Hippocampal formation (tissue), 2 donors: ENCODE results near the gene CYBA.
A peak's percentile ranks its signal among the peaks of the same experiment; 100 is the strongest.

ENCODE experiments used
- DNase-seq, 2 donors: peaks; one replicate each; lab custom pipeline; 2025; lab: John Stamatoyannopoulos, UW

CYBA gene

DNA sequence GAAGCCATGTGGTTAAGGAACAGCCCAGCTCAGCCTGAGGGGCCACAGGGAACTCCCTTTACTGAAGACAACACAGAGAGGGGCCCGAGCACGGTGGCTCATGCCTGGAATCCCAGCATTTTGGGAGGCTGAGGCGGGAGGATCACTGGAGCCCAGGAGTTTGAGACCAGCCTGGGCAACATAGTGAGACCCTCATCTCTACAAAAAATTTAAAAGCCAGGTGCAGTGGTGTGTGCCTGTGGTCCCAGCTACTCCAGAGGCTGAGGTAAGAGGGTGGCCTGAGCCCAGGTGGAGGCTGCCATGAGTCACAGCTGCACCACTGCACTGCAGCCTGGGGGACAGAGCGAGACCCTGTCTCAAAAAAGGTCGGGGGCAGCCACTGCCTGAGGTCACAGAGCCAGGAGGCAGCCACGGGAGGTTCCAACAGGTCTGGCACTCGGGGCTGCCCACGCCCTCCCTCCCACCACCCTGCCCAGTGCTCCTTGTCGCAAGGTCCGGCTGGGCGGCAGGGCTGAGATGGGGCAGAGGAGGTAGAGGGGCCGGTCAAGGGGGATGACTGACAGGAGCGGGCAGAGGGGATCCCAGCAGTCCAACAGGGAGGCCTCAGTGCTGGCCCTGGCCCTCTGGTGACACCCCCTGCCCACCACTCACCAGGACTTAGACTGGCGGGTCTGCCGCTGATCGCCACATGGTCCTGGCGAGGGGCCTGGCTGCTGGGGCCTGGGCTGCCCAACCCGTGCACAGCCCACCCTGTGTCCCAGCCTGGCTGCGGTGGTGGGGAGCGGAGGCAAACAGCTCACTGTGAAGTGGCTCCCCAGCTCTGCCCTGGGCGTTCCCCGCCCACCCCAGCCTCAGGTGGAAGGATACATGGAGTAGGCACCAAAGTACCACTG, 3.4 kb downstream of the CYBA start:
- DNase-seq = no peak

DNA sequence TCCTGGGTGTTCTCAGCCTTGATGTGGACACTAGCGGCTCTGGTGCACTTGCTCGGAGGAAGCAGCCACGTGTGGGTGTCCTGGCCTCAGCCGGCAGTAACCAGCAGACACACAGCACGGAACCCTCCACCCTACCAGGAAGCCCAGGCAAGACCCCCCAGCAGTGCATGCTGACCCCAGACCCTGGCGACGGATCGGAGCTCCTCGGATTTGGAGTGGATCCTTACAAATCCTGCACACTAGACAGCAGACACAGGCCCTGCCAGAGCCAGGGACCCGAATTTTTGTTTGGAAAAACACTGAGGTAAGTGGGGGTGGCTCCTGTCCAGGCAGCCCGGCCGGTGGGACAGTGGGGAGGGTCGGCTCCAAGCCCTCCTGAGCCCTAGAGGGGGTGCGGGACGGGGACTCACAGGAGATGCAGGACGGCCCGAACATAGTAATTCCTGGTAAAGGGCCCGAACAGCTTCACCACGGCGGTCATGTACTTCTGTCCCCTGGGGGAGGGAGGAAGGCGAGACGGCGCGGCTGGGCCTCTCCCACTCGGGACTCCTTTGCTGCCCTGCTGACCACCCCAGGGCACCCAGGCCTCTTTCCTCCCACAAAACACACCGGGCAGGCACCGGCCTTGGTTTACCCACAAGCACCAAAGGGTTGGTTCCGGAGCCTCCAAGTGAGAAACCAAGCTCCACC, 4.4 kb downstream of the CYBA start:
- DNase-seq = no peak

DNA sequence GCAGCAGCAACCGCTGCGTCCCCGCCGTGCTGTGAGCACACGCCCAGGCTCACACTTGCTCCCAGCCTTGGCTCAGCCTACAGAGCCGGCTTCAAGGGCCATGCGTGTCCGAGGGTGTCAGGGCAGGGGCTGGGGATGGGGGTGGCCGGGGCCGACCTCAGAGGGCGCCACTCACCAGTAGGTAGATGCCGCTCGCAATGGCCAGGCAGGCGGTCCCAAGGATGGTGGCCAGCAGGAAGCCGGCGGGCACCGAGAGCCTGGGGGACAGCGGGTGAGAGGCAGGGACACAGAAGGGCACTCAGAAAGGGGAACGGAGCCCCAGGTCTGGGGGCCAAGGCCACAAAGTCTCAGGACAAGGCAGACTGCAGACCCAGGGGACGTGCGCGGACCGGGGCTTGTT, 4.9 kb downstream of the CYBA start:
- DNase-seq = no peak

DNA sequence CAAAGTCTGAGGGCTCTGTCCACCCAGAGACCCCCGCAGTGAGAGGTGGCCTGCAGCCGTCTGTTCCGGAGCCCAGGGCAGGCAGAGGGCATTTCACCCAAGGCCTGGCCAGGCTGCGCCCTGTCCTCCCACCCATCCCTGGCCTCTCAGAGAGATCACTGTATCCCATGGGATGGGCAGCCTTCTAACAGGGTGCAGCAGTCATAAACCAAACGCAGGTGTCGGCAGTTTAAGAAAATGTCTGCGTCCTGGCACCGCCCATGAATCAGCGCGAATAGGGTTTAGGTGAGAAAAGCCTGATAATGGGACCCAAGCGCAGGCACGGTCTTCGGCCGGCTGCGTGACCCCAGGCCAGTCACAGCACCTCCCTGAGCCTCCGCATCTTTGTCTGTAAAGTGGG, 5.4 kb downstream of the CYBA start:
- no peak for DNase-seq

DNA sequence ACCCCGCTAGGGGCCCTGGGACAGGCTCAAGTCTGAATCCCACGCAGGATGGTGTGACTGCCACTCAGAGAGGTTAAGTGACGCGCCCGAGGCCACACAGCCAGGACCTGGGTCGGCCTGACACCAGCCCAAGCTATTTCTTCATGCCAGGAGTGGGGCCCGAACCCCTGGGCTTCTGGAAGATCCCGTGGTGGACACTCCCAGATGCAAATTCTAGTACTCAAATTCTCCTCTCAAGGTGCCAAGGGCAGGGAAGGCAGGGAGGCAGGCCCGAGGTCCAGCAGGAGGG, 7.3 kb downstream of the CYBA start:
- DNase-seq = no peak

DNA sequence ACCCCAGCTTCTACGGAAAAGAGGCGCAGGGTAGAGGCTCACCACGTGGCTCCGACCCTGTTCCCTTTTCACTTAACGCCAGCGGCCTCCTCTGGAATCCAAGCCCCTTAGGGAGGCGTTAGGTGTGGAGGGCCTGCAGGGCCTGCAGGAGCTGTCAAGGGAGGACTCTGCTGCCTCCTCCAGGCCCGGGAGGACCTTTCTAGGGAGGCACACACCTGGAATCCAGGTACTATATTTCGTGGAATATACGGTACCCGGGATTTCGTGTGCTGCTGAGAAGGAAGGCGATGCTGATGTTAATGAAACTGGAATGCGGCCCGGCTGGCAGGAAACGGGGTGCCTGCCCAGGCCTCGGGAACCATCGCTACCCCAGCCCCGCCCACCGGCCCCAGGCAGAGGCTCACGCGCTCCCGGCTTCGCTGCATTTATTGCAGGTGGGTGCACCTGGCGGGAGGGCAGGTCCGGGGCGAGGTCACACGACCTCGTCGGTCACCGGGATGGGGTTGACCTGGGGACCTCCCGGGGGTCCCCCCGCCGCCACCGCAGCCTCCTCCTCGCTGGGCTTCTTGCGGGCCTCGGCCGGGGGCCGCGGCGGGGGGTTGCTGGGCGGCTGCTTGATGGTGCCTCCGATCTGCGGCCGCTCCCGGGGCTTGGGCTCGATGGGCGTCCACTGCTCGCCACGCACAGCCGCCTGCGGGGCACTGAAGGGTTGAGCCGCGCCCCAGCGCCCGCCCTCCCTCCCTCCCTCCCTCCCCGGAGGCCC, 7.8 kb downstream of the CYBA start:
- no peak for DNase-seq

DNA sequence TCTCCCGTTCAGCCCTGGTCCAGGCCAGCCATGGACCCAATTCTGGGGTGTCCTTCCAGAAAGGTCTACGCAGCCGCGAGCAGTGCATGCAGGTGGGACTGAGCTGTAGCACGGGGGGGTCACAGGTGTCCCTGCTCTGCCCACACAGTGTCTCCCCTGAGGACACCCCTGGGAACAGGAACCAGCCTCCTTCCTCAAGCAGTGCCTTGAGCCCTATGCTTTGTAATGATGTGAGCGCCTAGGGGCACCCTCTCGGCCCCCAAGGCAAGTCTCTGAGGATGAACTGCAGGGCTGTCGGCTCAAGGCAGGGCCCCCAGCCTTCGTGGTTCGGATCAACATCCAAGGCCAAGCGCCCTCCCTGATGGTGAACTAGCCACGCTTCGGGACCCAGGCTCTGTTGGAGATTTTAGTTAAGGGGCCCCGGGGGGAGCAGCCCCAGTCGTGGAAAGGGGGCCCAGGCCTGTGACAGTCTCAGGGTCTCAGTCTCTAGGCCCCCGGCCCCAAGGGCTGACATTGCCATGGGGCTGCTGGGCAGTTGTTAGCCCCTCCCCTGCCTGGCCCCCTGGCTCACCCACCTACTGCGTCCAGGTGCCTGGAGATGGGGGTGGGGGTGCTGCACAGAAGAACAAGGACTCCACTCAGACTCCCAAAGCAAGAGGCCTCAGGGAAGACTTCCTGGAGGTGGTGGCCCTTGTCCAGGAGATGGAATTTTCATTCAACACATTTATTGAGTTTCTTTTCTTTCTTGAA, 10.2 kb downstream of the CYBA start:
- no peak for DNase-seq

DNA sequence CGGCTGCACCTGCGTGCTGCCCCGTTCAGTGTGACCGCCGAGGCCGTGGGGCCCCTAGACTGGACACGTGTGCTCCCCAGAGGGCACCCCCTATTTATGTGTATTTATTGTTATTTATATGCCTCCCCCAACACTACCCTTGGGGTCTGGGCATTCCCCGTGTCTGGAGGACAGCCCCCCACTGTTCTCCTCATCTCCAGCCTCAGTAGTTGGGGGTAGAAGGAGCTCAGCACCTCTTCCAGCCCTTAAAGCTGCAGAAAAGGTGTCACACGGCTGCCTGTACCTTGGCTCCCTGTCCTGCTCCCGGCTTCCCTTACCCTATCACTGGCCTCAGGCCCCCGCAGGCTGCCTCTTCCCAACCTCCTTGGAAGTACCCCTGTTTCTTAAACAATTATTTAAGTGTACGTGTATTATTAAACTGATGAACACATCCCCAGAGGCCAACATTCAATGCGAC, 10.8 kb downstream of the CYBA start:
- DNase-seq = no peak

DNA sequence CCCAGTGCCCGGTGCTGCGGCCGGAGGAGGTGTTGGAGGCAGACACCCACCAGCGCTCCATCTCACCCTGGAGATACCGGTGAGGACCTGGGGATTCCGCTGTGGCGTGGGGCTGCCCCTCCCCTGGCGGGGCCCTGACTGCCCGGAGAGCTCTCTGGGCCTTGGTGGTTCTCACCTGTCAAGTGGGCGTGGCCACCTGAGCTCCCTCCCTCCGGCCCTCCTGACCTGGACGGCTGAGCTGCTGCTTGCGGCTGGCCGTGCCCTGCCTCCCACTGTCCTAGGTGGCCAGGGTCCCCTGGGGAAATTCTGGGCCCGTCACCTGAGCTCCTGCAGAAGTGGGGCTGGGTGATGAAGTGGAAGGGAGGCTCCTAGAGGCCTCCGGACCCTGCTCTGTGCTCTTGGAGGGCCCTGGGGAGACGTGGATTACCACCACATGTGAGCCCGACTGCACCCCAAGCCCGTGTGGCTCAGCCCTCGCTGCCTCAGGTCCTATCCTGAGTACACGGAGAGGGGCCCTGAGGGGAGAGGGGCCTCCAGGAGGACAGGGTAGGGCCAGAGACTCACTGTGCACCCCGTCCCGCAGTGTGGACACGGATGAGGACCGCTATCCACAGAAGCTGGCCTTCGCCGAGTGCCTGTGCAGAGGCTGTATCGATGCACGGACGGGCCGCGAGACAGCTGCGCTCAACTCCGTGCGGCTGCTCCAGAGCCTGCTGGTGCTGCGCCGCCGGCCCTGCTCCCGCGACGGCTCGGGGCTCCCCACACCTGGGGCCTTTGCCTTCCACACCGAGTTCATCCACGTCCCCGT, 11.4 kb downstream of the CYBA start:
- no peak for DNase-seq

DNA sequence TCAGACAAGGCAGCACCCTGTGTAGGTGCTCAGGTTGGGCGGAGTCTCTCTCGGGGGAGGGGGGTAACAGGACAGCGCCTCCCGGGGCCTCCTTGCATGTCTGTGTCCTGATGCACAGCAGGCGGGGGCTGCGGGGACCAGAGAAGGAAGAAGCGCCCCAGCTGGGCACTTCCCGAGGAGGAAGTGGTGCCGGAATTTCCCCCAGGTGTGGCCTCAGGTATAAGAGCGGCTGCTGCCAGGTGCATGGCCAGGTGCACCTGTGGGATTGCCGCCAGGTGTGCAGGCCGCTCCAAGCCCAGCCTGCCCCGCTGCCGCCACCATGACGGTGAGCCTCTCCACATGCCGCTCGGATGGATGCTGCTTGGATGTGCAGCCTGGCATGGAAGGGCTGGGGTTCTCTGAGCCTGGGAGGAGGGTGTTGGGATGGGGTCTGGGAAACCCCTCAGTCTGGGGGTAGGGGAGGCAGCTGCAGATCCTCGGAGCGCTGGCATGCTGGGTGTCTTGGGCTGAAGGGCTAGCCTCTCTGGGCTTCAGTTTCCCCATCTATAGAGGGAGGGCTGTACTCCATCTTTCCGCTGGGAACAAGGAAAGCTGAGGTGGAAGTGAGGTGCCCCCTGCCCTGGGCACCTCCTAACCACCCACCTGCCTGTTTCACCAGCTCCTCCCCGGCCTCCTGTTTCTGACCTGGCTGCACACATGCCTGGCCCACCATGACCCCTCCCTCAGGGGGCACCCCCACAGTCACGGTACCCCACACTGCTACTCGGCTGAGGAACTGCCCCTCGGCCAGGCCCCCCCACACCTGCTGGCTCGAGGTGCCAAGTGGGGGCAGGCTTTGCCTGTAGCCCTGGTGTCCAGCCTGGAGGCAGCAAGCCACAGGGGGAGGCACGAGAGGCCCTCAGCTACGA, 12.3 kb downstream of the CYBA start, which contains the start of gene IL17C:
IL17C (plus strand) TSS at position 250 of the 908 bp plus-strand sequence; CDS start at position 320, 70 bp downstream.
- no peak for DNase-seq

DNA sequence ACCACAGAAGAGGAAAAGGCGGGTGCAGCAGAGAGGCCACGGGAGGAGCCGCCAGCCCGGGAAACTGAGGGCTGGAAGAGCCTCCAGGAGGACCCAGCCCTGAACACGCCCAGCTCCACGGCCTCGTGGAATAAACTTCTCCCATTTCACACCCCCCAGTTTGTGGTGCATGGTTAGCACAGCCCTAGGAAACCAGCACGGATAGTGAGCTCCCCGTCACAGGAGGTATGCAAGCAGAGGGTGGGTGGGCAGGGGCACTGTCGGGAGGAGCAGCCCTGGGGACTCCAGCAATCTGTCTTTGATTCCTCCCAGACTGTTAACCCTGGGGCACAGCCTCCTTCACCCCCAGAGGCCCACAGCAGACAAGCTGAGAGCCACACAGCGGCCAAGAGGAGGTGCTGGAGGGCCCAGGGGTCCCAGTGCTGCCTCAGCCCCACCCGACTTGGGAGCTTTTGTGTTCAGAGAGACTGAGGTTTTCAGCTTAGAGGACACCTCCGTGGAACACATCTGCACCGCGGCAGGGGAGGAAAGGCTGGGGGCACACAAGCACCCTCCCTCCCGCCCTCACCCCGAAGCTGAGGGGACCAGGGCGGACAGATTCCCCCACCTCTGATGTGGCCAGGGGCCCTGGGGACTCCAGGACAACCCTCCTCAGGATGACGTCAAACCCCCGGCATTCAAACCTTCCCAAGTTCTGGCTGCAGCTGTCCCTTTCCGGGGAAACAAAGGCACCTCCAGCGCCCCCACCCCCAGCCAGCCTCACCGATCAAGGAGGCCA, 14.2 kb downstream of the CYBA start:
- no peak for DNase-seq

DNA sequence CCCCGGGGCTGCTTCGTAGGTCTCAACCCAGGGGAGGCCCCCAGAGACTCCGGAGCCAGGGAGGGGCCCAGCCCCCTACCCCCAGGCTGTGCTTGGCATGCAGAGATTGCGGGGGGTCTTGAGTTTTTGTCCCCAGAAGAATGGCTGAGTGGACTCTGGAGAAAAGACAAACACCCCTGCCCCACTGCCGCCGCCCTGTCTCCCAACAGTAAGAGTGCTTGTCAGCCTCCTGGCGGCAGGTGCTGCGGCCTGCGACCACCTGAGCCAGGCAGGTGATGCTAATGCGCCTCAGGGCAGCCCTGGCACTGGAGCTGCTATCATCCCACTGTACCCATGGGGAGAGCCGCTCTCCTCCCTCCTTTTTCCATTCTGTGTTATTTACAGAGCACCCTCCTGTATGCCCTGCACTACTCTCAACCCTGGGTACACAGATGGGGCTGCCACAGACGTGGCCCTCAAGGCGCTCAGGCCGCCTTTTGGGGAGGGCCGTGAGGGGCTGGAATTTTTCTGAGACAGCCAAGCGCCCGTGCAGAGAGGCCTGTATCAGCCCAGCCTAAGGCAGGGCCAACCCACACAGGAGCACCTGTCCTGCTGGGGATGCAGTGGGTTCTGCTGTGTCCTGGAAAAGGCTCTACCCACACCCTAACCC, 15.1 kb downstream of the CYBA start:
- no peak for DNase-seq

DNA sequence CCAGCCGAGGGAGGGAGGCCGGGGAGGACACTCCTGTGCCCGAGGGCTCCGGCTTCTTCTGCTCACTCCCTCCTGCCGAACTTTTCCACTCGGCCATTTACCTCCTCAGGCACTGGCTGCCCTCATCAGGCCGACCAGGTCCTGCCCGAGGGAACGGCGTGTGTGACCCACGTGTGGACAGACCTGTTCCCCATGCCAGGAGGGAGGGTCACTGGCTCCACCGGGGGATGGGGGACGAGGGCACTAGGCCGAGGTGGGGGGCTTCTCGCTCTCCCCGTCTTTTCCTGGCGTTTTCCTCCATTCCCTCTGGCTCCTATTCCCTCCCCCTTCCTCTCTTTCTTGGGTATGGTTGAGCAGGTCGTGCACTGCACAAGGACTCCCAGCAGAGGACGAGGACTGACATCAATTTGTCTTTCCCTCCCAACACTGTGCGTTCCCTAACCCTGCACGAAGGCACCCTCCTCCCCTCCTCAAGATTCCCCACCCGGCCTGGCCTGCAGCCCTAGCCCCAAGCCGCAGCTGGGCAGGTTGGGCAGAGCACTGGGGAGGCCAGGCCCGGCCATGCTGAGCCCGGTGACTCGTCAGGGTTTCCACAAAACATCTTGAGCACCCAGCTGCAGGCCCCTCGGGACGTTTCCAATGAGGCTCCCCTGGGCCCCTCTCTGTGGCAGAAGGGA, 15.7 kb downstream of the CYBA start:
- no peak for DNase-seq

DNA sequence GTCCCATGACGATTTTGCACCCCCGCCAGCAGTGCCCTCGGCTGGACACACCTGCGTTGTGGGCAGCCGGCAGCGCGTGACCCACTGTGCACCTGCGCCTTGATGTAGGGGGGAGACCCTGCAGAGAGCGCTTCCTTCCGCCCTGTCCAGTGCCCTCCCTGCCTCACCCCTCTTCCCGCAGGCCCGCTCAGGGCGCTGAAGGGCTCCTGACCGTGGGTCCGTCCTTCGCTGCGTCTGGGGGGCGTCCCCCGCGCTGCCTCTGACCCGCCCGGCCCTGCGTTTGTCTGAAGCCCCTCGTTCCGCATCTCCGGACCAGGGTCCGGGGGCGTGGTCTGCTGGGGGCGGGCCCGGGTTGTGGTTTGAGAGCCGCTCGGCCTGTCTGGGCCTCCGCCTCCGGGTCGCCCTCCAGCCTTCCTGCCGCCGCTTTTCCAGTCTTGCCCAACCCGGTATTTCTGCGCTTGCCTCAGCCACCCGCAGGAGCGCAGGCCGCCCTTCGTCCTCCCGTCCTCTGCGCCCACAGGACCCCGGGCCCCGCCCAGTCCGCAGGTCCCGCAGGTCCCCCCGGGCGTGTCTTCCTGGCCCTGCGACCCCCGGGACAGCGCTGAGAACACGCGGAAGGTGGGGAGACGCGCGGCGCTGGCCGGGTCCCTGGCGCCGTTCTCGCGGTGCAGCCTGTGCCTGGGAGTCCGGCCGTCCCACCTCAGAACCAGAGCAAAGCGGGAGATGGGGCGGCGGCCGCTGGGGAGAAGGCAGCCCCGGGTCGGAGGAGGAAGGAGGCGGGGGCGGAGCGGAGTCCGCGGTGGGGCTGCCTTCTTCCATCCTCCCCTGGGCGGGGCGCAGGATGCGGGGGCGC, 16.5 kb downstream of the CYBA start:
- no peak for DNase-seq

DNA sequence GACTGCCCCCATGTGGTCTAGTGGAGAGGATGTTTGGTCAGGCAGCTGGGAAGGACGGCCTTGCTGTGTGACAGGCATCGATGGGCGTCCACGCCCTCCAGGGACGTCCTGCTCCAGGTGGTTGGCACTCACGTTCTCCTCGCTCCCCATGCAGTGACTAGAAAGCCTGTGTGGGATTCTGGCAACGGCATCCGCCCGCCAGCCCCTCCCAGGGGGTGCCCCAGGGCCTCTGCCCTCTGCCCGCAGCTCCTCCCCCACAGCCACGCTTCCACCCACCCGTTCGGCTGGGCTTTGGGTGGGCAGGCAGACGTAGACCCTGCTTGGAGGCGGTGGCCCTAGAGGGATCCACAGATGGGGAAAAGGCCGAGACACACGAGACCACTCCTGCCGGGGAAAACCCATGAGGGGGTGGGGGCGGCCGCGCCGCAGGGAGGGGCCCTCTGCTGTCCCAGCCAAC, 17.1 kb downstream of the CYBA start:
- peak in 1 of 2 donors; percentile 45 for DNase-seq

DNA sequence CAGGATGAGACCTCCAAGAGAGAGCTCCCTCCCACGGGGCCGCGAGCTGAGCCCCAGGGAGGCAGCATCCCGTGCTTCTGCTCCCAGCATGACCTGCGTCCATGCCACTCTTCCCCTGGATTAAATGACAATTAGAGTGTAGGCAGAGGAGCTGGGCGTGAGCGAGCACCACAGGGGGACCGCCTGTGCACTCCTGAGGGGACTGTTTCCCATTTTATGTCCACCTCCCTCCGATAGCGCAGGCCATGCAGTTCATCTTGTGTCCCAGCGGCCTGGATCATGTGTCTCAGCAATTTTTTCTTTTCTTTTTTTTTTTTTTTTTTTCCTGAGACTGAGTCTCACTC, 18.3 kb downstream of the CYBA start:
- DNase-seq = no peak

DNA sequence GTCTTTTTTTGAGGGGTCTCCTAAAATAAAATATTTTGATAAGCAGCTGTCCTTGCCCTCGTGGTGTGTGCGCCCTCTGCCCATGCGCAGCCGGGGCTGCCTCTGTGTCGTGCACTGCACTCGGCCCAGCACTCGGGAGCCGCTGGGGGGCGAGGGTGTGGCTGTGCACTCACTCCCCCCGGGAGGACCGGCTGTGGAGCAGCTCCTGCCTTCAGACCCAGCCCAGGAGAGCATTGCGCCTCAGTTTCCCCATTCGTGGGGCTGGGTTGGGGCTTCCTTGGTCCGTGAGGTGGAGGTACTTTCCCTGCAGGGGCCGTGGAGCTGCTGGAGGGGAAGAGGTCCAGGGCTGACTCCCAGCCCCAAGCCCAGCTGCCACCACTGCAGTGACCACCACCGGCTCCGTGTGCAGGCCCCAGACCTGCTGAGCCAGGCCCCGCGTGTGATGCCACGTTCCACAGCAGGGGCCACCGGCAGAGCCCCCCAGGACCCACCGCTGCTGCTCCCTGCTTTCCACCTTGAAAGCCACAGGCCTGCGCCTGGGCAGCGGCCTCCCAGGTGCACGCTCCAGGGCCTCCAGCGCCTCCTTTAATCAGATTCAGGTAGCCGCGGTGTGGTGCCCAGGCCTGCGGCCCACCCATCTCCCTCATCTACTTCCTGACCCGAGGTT, 18.8 kb downstream of the CYBA start:
- no peak for DNase-seq
